ENCODE data around the gene AK8.

Gene AK8

DNA sequence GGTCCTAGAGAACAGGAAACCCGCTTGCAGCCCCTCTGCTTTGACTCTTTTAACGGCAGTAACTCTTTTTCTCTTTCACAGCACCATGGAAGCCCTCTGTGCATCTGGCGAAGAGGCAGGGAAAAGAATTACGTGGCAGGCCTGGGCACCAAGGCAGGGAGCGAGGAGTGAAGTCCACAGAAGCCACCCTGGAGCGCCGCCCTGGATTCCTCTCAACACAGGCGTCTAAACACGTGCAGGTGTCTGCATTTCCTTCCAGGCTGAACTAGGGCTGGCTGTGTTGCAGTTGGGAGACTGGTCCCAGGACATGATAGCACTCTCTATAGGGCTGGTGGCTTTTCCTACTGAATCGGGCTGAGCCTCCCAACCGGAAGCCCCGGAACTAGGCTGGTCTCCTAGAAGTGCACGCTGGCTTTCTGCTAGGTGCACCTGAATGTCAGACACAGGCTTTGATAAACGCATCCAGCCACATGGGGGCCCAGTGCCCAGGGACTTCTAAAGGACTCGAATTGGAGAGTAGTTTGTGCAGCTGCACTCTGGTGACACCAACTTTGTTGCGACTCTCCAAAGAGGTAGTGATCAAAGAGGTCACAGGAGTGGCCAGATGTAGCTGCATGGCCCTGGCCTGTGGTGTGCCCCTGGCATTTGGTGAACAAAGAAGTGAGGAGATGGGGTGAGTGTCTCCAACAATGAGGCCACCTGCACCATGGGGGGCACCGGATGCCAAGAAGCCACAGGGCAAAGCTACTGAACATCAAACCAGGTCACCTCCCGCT lies 54.5 kb downstream of the AK8 start:
- DNase-seq (ENCODE audit: extremely low spot score): no peak
- CTCF ChIA-PET: no interaction called here
- TF ChIP-seq BHLHE40 (IDR thresholded peaks at IDR 0.05; ENCODE audit: borderline replicate concordance) (no peak), FOXM1 (IDR thresholded peaks at IDR 0.05; ENCODE audit: borderline replicate concordance) (no peak), TARDBP (IDR thresholded peaks at IDR 0.05) (no peak), SUZ12 (IDR thresholded peaks at IDR 0.05) (no peak), ARNT (IDR thresholded peaks at IDR 0.05) (no peak), L3MBTL2 (conservative IDR thresholded peaks at IDR 0.05) (no peak), FOXA1 (IDR thresholded peaks at IDR 0.05) (no peak), LEF1 (IDR thresholded peaks at IDR 0.05; ENCODE audit: borderline replicate concordance) (no peak), ZNF384 (IDR thresholded peaks at IDR 0.05) (no peak)
- TF ChIP-seq, protein P1, sequence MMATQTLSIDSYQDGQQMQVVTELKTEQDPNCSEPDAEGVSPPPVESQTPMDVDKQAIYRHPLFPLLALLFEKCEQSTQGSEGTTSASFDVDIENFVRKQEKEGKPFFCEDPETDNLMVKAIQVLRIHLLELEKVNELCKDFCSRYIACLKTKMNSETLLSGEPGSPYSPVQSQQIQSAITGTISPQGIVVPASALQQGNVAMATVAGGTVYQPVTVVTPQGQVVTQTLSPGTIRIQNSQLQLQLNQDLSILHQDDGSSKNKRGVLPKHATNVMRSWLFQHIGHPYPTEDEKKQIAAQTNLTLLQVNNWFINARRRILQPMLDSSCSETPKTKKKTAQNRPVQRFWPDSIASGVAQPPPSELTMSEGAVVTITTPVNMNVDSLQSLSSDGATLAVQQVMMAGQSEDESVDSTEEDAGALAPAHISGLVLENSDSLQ (IDR thresholded peaks at IDR 0.05): no peak
- POLR2A ChIA-PET: no interaction called here

DNA sequence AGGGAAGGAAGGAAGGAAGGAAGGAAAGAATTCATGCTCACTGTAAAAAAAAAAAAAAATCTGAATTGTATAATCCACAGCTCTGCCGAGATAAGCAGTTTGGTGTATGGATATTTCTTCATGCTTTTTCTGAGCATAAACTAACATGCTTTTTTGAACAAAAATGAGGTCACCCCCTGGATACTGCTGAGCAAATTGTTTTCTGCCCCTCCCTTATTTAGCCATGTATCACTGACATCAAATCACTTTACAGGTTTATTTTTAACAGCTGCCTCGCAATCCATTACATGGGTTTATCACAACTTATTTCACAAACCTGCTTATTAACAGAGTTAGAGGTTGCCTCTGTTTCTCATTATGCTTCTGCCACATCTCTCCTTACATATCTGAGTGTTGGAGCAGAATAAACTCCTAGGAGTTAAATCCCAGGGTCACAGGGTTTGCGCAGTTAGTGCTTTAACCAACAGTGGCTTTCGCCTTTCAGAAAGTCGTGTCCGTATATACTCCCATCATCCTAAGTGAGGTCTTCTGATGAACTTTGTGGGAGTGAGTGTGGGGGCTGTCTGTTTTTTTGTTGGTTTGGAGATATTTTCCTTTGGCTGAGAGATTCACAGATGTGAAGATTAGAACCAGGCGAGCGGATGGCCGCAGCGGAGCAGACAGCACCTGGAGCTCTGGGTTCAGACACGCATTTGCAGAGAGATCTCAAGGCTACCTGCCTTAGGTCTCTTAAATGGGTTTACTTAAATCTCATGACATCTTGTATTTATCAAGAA lies 57.7 kb downstream of the AK8 start:
- ChIA-PET CTCF (no interaction called here), POLR2A (no interaction called here)
- TF ChIP-seq FOXA1 (IDR thresholded peaks at IDR 0.05) (no peak), ELF4 (IDR thresholded peaks at IDR 0.05) (no peak), FOXM1 (IDR thresholded peaks at IDR 0.05; ENCODE audit: borderline replicate concordance) (no peak), HDGF (IDR thresholded peaks at IDR 0.05; ENCODE audit: borderline replicate concordance) (no peak)
- TF ChIP-seq, protein P1 (IDR thresholded peaks at IDR 0.05): no peak
- DNase-seq (ENCODE audit: extremely low spot score): no peak

DNA sequence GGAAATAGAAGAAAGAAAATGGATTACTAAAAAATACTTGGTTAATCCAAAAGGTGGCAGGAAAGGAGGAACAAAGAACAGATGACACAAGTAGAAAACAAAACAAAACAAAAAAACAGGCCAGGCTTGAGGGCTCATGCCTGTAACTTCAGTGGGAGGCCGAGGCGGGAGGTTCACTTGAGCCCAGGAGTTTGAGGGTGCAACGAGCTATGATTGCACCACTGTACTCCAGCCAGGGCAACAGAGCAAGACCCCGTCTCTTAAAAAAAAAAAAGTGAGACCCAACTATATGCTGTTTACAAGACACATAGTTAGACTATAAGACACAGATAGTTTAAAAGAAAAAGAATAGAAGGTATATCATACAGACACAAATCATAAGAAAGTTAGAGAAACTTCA lies 59.5 kb downstream of the AK8 start:
- CTCF ChIA-PET: no interaction called here
- POLR2A ChIA-PET: no interaction called here
- no peak for DNase-seq (ENCODE audit: extremely low spot score)
- TF ChIP-seq SP1 (IDR thresholded peaks at IDR 0.05) (no peak), TARDBP (IDR thresholded peaks at IDR 0.05) (no peak), FOXM1 (IDR thresholded peaks at IDR 0.05; ENCODE audit: borderline replicate concordance) (no peak), NFRKB (IDR thresholded peaks at IDR 0.05) (no peak), CTBP1 (IDR thresholded peaks at IDR 0.05; ENCODE audit: borderline replicate concordance) (no peak), FOXK2 (IDR thresholded peaks at IDR 0.05) (no peak), ARNT (IDR thresholded peaks at IDR 0.05) (no peak), FOXA1 (IDR thresholded peaks at IDR 0.05) (no peak)

DNA sequence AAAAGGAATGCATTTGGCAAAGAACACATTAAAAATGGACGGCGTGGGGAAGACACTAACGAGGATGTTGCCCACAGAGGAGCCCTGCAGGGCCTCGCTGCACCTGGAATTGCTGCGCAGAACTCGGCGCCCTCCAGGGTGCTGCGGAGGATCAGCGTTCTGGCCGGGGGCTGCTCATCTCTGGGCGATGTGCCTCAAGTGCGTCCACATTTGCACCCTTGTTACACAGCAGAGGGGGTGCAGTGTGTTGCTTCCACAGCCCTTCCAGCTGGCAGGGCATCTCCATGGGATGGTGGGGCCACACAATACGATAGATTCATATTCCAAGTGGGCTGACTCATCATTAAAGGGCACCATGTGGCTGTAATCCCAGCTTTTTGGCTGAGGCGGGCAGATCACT lies 63.1 kb downstream of the AK8 start:
- no peak for DNase-seq (ENCODE audit: extremely low spot score)
- TF ChIP-seq SP1 (IDR thresholded peaks at IDR 0.05): no peak
- ChIA-PET POLR2A (no interaction called here), CTCF (no interaction called here)

DNA sequence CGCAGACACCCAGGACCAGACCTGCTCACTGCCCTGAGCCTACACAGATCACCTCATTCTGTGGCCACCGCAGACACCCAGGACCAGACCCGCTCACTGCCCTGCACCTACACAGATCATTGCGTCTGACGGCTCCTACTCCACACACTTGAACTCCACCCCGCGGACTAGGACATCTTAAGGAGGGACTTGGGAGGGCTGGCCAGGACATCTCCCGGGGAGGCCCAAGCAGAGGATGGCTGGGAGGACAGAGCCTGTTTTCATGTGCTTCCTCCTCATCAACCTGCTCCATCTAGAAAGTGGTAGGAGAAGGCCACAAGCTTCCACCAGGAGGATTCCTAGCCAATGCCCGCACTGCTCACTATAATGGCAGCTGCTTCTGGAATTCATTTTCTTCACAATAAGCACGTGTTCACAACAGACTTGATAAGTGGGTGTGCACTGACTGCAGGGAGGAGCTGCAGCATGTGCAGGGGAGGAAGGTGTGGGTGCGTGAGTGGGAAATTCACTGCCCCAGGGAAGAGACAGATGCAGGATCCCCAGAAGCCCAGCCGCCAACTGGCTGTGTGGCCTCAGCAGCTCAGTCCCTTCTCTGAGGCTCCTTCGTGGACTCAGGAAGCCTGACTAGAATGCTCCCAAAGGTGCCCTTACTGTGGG lies 64.8 kb downstream of the AK8 start:
- ChIA-PET POLR2A (no interaction called here), CTCF (no interaction called here)
- TF ChIP-seq ZNF384 (IDR thresholded peaks at IDR 0.05) (no peak), ELF4 (IDR thresholded peaks at IDR 0.05) (no peak), SP1 (IDR thresholded peaks at IDR 0.05) (no peak), BHLHE40 (IDR thresholded peaks at IDR 0.05; ENCODE audit: borderline replicate concordance) (no peak), CTBP1 (IDR thresholded peaks at IDR 0.05; ENCODE audit: borderline replicate concordance) (no peak), ARNT (IDR thresholded peaks at IDR 0.05) (no peak), HDGF (IDR thresholded peaks at IDR 0.05; ENCODE audit: borderline replicate concordance) (no peak), TARDBP (IDR thresholded peaks at IDR 0.05) (no peak), LEF1 (IDR thresholded peaks at IDR 0.05; ENCODE audit: borderline replicate concordance) (no peak), NFRKB (IDR thresholded peaks at IDR 0.05) (no peak), SUZ12 (IDR thresholded peaks at IDR 0.05) (no peak), L3MBTL2 (conservative IDR thresholded peaks at IDR 0.05) (no peak), FOXA1 (IDR thresholded peaks at IDR 0.05) (no peak), FOXK2 (IDR thresholded peaks at IDR 0.05) (no peak), FOXM1 (IDR thresholded peaks at IDR 0.05; ENCODE audit: borderline replicate concordance) (no peak)
- TF ChIP-seq, protein P1 (IDR thresholded peaks at IDR 0.05): no peak
- DNase-seq (ENCODE audit: extremely low spot score): no peak

DNA sequence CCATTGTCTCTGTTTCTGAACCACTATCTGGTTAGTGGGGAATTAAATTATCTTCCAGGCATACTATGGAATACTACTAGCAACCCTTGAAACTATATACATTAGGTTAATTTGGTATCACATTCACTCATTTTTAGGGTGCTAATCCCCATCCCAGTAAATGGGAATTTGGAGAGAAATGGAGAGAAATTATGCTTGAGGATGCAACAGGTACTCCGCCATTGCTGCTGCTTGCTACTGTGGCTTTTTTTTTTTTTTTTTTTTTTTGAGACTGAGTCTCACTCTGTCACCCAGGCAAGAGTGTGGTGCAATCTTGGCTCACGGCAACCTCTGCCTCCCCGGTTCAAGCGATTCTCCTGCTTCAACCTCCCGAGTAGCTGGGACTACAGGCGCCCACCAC lies 66.1 kb downstream of the AK8 start:
- ChIA-PET CTCF (no interaction called here), POLR2A (no interaction called here)

More for the DNA sequence above, 66.1 kb downstream of the AK8 start:
- TF ChIP-seq ZNF384 (IDR thresholded peaks at IDR 0.05) (no peak), SP1 (IDR thresholded peaks at IDR 0.05) (no peak), ARNT (IDR thresholded peaks at IDR 0.05) (no peak), BHLHE40 (IDR thresholded peaks at IDR 0.05; ENCODE audit: borderline replicate concordance) (no peak), FOXK2 (IDR thresholded peaks at IDR 0.05) (no peak)
- no peak for DNase-seq (ENCODE audit: extremely low spot score)
